Purkinje cell (primary cell): Measurements from ENCODE around the gene CERS2. TPM values are rescaled to one million over a fixed set of nuclear protein-coding genes. Genes with fewer than 3 reads are reported as not detected.

Source experiments
- polyA plus RNA-seq: library from polyadenylated mRNA; unstranded; fragments of >200 nt; fragmentation: Nextera tagmentation; gene quantifications from 2 replicates; pipeline ENCODE4 v1.2.1, GENCODE V29; 2014

CERS2 gene
- polyA plus RNA-seq: 2.0 and 2.5 TPM in 2 replicates

GRCh38 chr1:150974580-150975478 is at the start of gene CERS2:
CERS2 (minus strand) TSS chr1:150974835; CDS start chr1:150969090, 5,745 bp downstream.

GRCh38 chr1:151008244-151009205 is 33.9 kb upstream of the CERS2 start, which contains the start of gene PRUNE1:
PRUNE1 (plus strand) TSS chr1:151008449; CDS start chr1:151008633, 184 bp downstream.

GRCh38 chr1:151006327-151007052 is 31.9 kb upstream of the CERS2 start, which contains the start of gene MINDY1:
MINDY1 (minus strand) TSS chr1:151006902; CDS start chr1:151002617, 4,285 bp downstream.

GRCh38 chr1:150981805-150982712 is 7.4 kb upstream of the CERS2 start, which contains the start of gene ANXA9:
ANXA9 (plus strand) TSS chr1:150982292; CDS start chr1:150983106, 814 bp downstream.

GRCh38 chr1:150926097-150926741 is 48.4 kb downstream of the CERS2 start, which contains the start of gene SETDB1:
SETDB1 (plus strand) TSS chr1:150926363; CDS start chr1:150927715, 1,352 bp downstream.

Other genes with a start within 250 kb of the CERS2 start
- gene CTSS, start 209.1 kb downstream of the CERS2 start, polyA plus RNA-seq: 0.66 and 1.7 TPM in 2 replicates
- gene CTSK, start 166.6 kb downstream of the CERS2 start, polyA plus RNA-seq: 3.8 and 11.7 TPM in 2 replicates
- gene ARNT, start 98.2 kb downstream of the CERS2 start, polyA plus RNA-seq: 13.5 and 18.7 TPM in 2 replicates
- not detected in 2 replicates for gene CTXND2, start 87.7 kb downstream of the CERS2 start, polyA plus RNA-seq
- gene SETDB1, start 48.5 kb downstream of the CERS2 start, polyA plus RNA-seq: 7.4 and 12.1 TPM in 2 replicates
- gene ANXA9, start 7.5 kb upstream of the CERS2 start, polyA plus RNA-seq: not detected in 2 replicates
- 0.55 and 1.1 TPM in 2 replicates for gene MINDY1, start 32.1 kb upstream of the CERS2 start, polyA plus RNA-seq
- 13.0 and 22.9 TPM in 2 replicates for gene PRUNE1, start 33.6 kb upstream of the CERS2 start, polyA plus RNA-seq
- gene BNIPL, start 61.8 kb upstream of the CERS2 start, polyA plus RNA-seq: 0.26 and 0.60 TPM in 2 replicates
- gene C1orf56, start 72.9 kb upstream of the CERS2 start, polyA plus RNA-seq: 12.8 and 18.3 TPM in 2 replicates
- 11.7 and 17.5 TPM in 2 replicates for gene CDC42SE1, start 84.8 kb upstream of the CERS2 start, polyA plus RNA-seq
- gene MLLT11, start 85.6 kb upstream of the CERS2 start, polyA plus RNA-seq: 149 and 204 TPM in 2 replicates
- 3.0 and 6.1 TPM in 2 replicates for gene GABPB2, start 95.9 kb upstream of the CERS2 start, polyA plus RNA-seq
- 0.95 and 2.5 TPM in 2 replicates for gene SEMA6C, start 171.8 kb upstream of the CERS2 start, polyA plus RNA-seq
- not detected in 2 replicates for gene TNFAIP8L2, start 181.8 kb upstream of the CERS2 start, polyA plus RNA-seq
- gene LYSMD1, start 191.1 kb upstream of the CERS2 start, polyA plus RNA-seq: 19.2 and 19.6 TPM in 2 replicates
- gene SCNM1, start 191.3 kb upstream of the CERS2 start, polyA plus RNA-seq: 138 and 168 TPM in 2 replicates
- not detected in 2 replicates for gene TMOD4, start 201.1 kb upstream of the CERS2 start, polyA plus RNA-seq
- 9.7 and 12.8 TPM in 2 replicates for gene VPS72, start 215.4 kb upstream of the CERS2 start, polyA plus RNA-seq
- gene PIP5K1A, start 223.7 kb upstream of the CERS2 start, polyA plus RNA-seq: 2.9 and 3.3 TPM in 2 replicates